Thyroid gland (tissue), 4 donors: ENCODE measurements around the gene ADAM12.

Experiments
- CTCF ChIP-seq, 6 experiments: fragments of 200-600 bp in 3 of 6; fragments of 450-650 bp in 3 of 6; sonication (generic) in 3 of 6; IDR thresholded peaks; one replicate each; pipeline ENCODE4 v1.5.1; 2016 to 2019; ENCODE audit warnings: antibody characterized with exemption in 6 of 6, mild to moderate bottlenecking in 2 of 6, inconsistent platforms in 1 of 6, moderate library complexity in 1 of 6
- POLR2A ChIP-seq, 2 donors: fragments of 450-650 bp; IDR thresholded peaks; one replicate each; pipeline ENCODE4 v1.6.1; 2017; ENCODE audit warnings: antibody characterized with exemption in 2 of 2, mild to moderate bottlenecking in 2 of 2, moderate library complexity in 1 of 2

GRCh38 chr10:126157189-126157588 is 231.1 kb downstream of the ADAM12 start:
- TF ChIP-seq CTCF (IDR thresholded peaks at IDR 0.05) (no peak), POLR2A (IDR thresholded peaks at IDR 0.05) (no peak)
